Glutamatergic neuron (in vitro differentiated cells): ENCODE measurements around the gene SLC38A8. TPM values are rescaled to one million over a fixed set of nuclear protein-coding genes. Genes with fewer than 3 reads are reported as not detected.

ENCODE experiments used
- DNase-seq: peaks from one replicate; pipeline ENCODE4 v3.0.0; 2022
- H3K27ac Mint-ChIP-seq: one replicate; pipeline ENCODE4 v1.8.0; 2020; ENCODE audit warnings: mild to moderate bottlenecking, mixed read lengths, inconsistent platforms; ENCODE audit not compliant: unreplicated experiment
- H3K27me3 Mint-ChIP-seq: one replicate; pipeline ENCODE4 v1.8.0; 2020; ENCODE audit warnings: mild to moderate bottlenecking, moderate library complexity, mixed read lengths, inconsistent platforms; ENCODE audit not compliant: unreplicated experiment
- H3K36me3 Mint-ChIP-seq: one replicate; pipeline ENCODE4 v1.8.0; 2020; ENCODE audit warnings: mild to moderate bottlenecking, mixed read lengths, inconsistent platforms; ENCODE audit not compliant: unreplicated experiment
- H3K4me1 Mint-ChIP-seq: one replicate; pipeline ENCODE4 v1.8.0; 2020; ENCODE audit warnings: mild to moderate bottlenecking, low read depth, mixed read lengths, inconsistent platforms; ENCODE audit not compliant: unreplicated experiment
- H3K4me3 Mint-ChIP-seq: one replicate; pipeline ENCODE4 v1.8.0; 2020; ENCODE audit warnings: mild to moderate bottlenecking, mixed read lengths, inconsistent platforms; ENCODE audit not compliant: unreplicated experiment
- H3K9me3 Mint-ChIP-seq: one replicate; pipeline ENCODE4 v1.8.0; 2020; ENCODE audit warnings: mild to moderate bottlenecking, moderate library complexity, mixed read lengths, inconsistent platforms; ENCODE audit not compliant: unreplicated experiment
- total RNA-seq: library from RNA; stranded (reverse); fragmentation: NEBNext Ultra II Directional; extraction: Animal tissue kit (Norgen Biotek cat#: 25700); gene quantifications from one replicate; pipeline ENCODE4 v1.2.1, GENCODE V29; 2021; ENCODE audit not compliant: unreplicated experiment
- TF ChIP-seq, protein P1 (sequence below): fragments of 200-600 bp; sonication (generic); IDR thresholded peaks from one replicate; pipeline ENCODE4 v1.5.0; 2021; ENCODE audit not compliant: partially characterized antibody, unreplicated experiment

SLC38A8 gene
- total RNA-seq, 1 donor from 2014 or later, result not detected

DNA sequence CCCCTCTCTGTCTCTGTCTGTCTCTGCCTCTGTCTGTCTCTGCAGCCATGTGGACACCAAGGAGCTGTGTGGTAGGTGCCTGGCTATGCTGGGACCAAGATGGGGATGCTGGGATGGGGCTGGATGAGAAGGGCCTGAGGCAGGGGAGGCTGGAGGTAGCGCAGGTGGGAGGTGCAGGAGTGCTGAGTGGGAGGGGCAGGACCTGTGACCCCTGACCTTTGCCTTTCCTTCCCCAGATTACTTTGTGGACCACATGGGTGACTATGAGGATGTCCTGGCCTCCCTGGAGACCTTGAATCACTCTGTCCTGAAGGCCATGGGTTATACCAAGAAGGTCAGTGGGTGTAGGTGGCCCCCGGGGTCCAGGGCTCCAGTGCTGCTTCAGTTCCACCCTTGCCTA is 61.8 kb downstream of the SLC38A8 start:
- Mint-ChIP-seq H3K36me3 (peaks cover 24% of the 10 kb centered on the region), H3K27me3 (peaks cover 6% of the 10 kb centered on the region)
- TF ChIP-seq, protein P1, sequence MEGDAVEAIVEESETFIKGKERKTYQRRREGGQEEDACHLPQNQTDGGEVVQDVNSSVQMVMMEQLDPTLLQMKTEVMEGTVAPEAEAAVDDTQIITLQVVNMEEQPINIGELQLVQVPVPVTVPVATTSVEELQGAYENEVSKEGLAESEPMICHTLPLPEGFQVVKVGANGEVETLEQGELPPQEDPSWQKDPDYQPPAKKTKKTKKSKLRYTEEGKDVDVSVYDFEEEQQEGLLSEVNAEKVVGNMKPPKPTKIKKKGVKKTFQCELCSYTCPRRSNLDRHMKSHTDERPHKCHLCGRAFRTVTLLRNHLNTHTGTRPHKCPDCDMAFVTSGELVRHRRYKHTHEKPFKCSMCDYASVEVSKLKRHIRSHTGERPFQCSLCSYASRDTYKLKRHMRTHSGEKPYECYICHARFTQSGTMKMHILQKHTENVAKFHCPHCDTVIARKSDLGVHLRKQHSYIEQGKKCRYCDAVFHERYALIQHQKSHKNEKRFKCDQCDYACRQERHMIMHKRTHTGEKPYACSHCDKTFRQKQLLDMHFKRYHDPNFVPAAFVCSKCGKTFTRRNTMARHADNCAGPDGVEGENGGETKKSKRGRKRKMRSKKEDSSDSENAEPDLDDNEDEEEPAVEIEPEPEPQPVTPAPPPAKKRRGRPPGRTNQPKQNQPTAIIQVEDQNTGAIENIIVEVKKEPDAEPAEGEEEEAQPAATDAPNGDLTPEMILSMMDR, result no peak

DNA sequence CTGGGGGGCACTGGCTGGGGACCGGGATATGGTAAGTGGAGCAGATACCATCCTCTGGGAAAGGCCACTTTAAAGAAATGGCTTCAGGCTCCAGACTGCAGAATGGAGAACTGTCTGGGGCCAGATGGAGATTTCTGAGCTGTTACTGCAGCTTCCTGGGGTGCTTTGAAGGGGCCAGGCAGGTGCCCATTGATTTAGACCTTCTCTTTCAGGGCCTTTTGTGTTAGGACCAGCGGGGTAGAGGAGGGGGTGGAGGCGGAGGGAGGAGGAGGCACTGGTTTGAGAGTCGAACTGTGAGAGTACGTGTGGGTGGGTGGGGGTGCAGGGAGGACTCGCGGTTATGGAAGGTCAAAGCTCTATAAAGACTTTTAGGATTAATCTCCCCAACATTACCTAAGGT is 63.2 kb downstream of the SLC38A8 start:
- TF ChIP-seq, protein P1, result no peak
- Mint-ChIP-seq H3K4me1 (peaks cover 6% of the 10 kb centered on the region), H3K9me3 (peaks cover 13% of the 10 kb centered on the region), H3K27me3 (peaks cover 10% of the 10 kb centered on the region), H3K27ac (no peak overlapping the region), H3K36me3 (peaks cover 24% of the 10 kb centered on the region), H3K4me3 (no peak overlapping the region)
- no peak for DNase-seq

More for the DNA sequence above, 61.8 kb downstream of the SLC38A8 start:
- Mint-ChIP-seq H3K4me1 (no peaks in the 10 kb centered on the region), H3K9me3 (peaks cover 11% of the 10 kb centered on the region), H3K27ac (no peak overlapping the region), H3K4me3 (no peak overlapping the region)
- no peak for DNase-seq

DNA sequence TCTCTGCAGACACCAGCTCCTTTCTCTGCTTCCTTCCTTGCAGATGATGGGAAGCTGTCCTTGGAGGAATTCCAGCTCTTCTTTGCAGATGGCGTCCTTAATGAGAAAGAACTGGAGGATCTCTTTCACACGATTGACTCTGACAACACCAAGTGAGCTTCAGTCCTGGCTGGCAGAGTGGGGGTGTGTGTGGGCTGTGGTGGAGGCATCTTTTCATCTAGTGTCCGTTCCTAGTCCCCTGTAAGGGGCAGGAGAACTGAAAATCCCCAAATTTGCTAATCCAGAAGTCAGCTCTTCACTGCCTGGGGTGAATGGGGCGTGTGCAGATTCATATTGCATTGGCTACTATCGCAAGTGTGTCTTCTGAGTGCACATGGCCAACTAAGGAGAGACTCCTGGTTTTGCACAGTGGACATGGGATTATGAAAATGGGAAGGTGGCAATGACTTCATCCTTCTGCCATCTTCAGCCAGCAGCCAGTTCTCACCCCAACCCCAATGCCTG is 64.1 kb downstream of the SLC38A8 start:
- Mint-ChIP-seq H3K36me3 (peaks cover 24% of the 10 kb centered on the region), H3K27me3 (peaks cover 12% of the 10 kb centered on the region), H3K9me3 (peaks cover 17% of the 10 kb centered on the region), H3K4me3 (no peak overlapping the region), H3K4me1 (peaks cover 11% of the 10 kb centered on the region), H3K27ac (no peak overlapping the region)
- DNase-seq, result no peak
- TF ChIP-seq, protein P1, result no peak

DNA sequence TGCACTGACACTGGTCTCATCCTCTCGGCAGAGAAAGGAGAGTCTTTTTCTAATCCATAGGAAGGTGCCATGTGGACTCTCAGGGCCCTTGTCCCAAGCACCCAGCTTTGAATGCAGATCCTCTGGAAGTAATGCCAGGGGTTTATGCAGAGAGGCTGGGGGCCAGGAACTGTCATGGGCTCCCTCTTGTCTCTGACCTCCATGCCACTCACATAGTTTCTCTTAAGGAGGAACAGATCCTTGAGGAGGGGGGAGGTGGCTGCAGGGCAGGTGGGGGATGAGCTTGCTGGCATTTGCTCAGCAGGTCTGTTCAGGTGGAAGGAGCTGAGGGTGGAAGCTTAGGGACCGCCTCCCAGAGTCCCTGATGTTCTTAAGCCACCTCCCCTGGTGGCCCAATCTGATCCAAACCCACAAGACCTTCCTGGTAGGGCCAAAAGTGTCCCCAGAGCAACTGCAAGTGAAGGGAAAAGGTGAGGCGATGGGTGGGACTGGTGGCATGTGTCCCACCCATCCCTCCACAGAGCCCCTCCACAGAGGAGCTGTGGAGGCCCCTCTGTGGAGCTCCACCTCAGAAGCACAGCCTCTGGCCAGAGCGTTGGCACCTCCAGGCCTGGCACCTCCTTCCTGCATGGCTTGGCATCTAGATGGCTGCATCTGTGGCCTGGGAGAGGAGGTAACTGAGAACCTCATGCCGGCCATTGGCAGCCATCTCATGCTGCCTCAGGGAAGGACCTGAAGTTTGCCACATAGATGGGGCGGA is 65.4 kb downstream of the SLC38A8 start:
- TF ChIP-seq, protein P1, result no peak

DNA sequence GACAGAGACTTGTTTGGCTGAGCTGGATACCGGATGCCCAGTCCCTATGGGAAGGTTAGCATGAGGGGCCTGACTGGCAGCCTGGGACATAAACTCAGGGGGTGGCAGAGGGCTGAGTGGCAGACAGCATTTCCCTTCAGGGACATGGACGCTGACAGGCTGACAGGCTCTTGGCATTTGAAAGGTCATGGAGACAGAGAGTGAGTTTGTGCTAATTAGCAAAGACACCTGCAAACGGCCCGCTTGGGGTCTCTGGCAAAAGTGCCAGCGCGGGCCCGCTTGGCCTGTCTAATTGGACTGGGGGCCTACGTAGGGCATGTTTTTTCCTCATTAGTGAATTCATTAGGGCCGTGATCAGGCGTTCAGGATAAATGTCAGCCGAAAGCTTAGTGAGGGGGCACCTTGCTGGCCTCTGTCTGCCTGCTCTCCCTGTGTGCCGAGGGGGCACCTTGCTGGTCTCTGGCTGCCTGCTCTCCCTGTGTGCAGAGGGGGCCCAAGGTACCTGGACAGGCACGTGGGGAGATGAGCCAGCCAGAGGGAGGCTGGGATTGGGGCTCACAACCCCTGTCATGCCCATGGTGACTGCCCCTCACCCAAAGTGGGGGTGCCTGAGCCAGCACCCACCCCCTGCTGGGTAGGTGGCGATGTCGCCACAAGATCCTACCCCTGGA is 66.9 kb downstream of the SLC38A8 start:
- Mint-ChIP-seq H3K4me1 (peaks cover 11% of the 10 kb centered on the region), H3K36me3 (peaks cover 15% of the 10 kb centered on the region), H3K27ac (no peak overlapping the region), H3K4me3 (no peak overlapping the region), H3K27me3 (peaks cover 12% of the 10 kb centered on the region), H3K9me3 (peaks cover 18% of the 10 kb centered on the region)
- TF ChIP-seq, protein P1, result no peak
- DNase-seq, result no peak

More for the DNA sequence above, 65.4 kb downstream of the SLC38A8 start:
- Mint-ChIP-seq H3K27ac (no peak overlapping the region), H3K4me1 (peaks cover 11% of the 10 kb centered on the region), H3K27me3 (peaks cover 12% of the 10 kb centered on the region), H3K4me3 (no peak overlapping the region), H3K36me3 (peaks cover 19% of the 10 kb centered on the region), H3K9me3 (peaks cover 17% of the 10 kb centered on the region)
- DNase-seq, result no peak
